GM12878 (cell line): ENCODE results near the gene BBX. TPM values are rescaled to one million over a fixed set of nuclear protein-coding genes. Genes with fewer than 3 reads are reported as not detected.

Experiments used
- ATAC-seq: fragments of 200-7000 bp; cut with Tn5 transposase; 3 replicates; pipeline ENCODE4 v1.9.1; 2020; ENCODE audit warnings: mild to moderate bottlenecking, moderate library complexity
- BruUV-seq: library from RNA; stranded (reverse); fragments of 400-500 nt; replicated peaks from 2 replicates; lab custom pipeline; 2021; lab: Mats Ljungman, UMichigan
- CTCF ChIA-PET: fragments of 300-600 bp; sonication (Branson Sonifier 250); formaldehyde crosslinking; extraction: SDS; loops from one replicate; lab custom pipeline; 2021; ENCODE audit warnings: inconsistent platforms; lab: Yijun Ruan, JAX
- POLR2A ChIA-PET: fragments of 350-600 bp; formaldehyde crosslinking; extraction: SDS; loops from one replicate; lab custom pipeline; 2021; ENCODE audit warnings: inconsistent platforms; lab: Charles Lee
- RAD21 ChIA-PET: fragments of 300-600 bp; sonication (Branson Sonifier 250); formaldehyde crosslinking; loops from one replicate; lab custom pipeline; 2023; ENCODE audit warnings: antibody characterized with exemption; ENCODE audit not compliant: unreplicated experiment; lab: Charles Lee
- SMC1A ChIA-PET: fragments of 300-600 bp; sonication (Branson Sonifier 250); formaldehyde crosslinking; loops from one replicate; lab custom pipeline; 2023; ENCODE audit not compliant: unreplicated experiment, uncharacterized antibody; lab: Charles Lee
- DNase-seq: peaks from one replicate; pipeline ENCODE4 v3.0.0-alpha.2; 2011; ENCODE audit warnings: low read depth, low spot score
- FAIRE-seq: peaks from 3 replicates; lab custom pipeline; 2011; peaks lifted over from hg19 to GRCh38; lab: Jason Lieb, UNC
- H2AFZ ChIP-seq: 2 replicates; pipeline ENCODE4 v1.6.0; 2011; ENCODE audit warnings: low read depth, low read length, control low read depth; ENCODE audit not compliant: control insufficient read depth
- H3K27ac ChIP-seq: 2 replicates; pipeline ENCODE4 v1.5.1; 2011; ENCODE audit warnings: control low read depth; ENCODE audit not compliant: control insufficient read depth, insufficient read depth
- H3K27me3 ChIP-seq, 2 experiments: replicated peaks in 1 of 2; 2 replicates each; pipeline versions ENCODE4 v1.6.0 to v1.6.1; 2011; ENCODE audit warnings: low read length in 1 of 2; ENCODE audit not compliant: control insufficient read depth in 2 of 2, insufficient read depth in 2 of 2
- H3K36me3 ChIP-seq, 2 experiments: 2 replicates each; pipeline ENCODE4 v1.5.1; 2011; ENCODE audit warnings: low read length in 1 of 2; ENCODE audit not compliant: control insufficient read depth in 2 of 2, insufficient read depth in 2 of 2
- H3K4me1 ChIP-seq: 2 replicates; pipeline ENCODE4 v1.6.1; 2011; ENCODE audit warnings: mild to moderate bottlenecking, low read length, moderate library complexity, mixed read lengths; ENCODE audit not compliant: control insufficient read depth, insufficient read depth
- H3K4me2 ChIP-seq: 2 replicates; pipeline ENCODE4 v1.6.0; 2011; ENCODE audit warnings: control low read depth; ENCODE audit not compliant: control insufficient read depth, insufficient read depth
- H3K4me3 ChIP-seq: fragments of 200-600 bp; sonication (generic); 2 replicates; pipeline ENCODE4 v1.5.1; 2016
- H3K79me2 ChIP-seq: 2 replicates; pipeline ENCODE4 v1.6.0; 2011; ENCODE audit warnings: low read length; ENCODE audit not compliant: control insufficient read depth, insufficient read depth
- H3K9ac ChIP-seq: 2 replicates; pipeline ENCODE4 v1.8.0; 2011; ENCODE audit warnings: low read length, control low read depth, mixed read lengths; ENCODE audit not compliant: control insufficient read depth, insufficient read depth
- H3K9me3 ChIP-seq: replicated peaks from 3 replicates; pipeline ENCODE4 v1.5.1; 2011; ENCODE audit warnings: mild to moderate bottlenecking, low read length; ENCODE audit not compliant: control insufficient read depth, insufficient read depth
- H4K20me1 ChIP-seq: 2 replicates; pipeline ENCODE4 v1.6.0; 2011; ENCODE audit not compliant: control insufficient read depth, insufficient read depth
- BCL3 ChIP-seq: IDR thresholded peaks from 2 replicates; pipeline ENCODE4 v1.6.1; 2011; ENCODE audit warnings: borderline replicate concordance, low read depth, mild to moderate bottlenecking, moderate library complexity, low read length; ENCODE audit not compliant: insufficient read depth, poor library complexity, severe bottlenecking
- CREM ChIP-seq: IDR thresholded peaks from 2 replicates; pipeline ENCODE4 v1.6.1; 2014; ENCODE audit warnings: antibody characterized with exemption, low read depth
- GABPA ChIP-seq: IDR thresholded peaks from 2 replicates; pipeline ENCODE4 v1.6.1; 2014; ENCODE audit warnings: antibody characterized with exemption, low read depth, mild to moderate bottlenecking, inconsistent platforms
- HDGF ChIP-seq: fragments of 450-650 bp; IDR thresholded peaks from 2 replicates; pipeline ENCODE4 v1.6.1; 2016; ENCODE audit warnings: antibody characterized with exemption
- NFYA ChIP-seq: IDR thresholded peaks from 2 replicates; pipeline ENCODE4 v1.6.1; 2011; ENCODE audit warnings: low read depth, mild to moderate bottlenecking, low read length, improper control_type of control experiment, borderline replicate concordance
- RUNX3 ChIP-seq: IDR thresholded peaks from 2 replicates; pipeline ENCODE4 v1.6.1; 2012; ENCODE audit warnings: low read length, inconsistent platforms
- ZBTB40 ChIP-seq: fragments of 450-650 bp; IDR thresholded peaks from 2 replicates; pipeline ENCODE4 v1.6.1; 2016; ENCODE audit warnings: mild to moderate bottlenecking, moderate library complexity, borderline replicate concordance
- ZNF592 ChIP-seq: fragments of 450-650 bp; IDR thresholded peaks from 2 replicates; pipeline ENCODE4 v1.6.1; 2017; ENCODE audit warnings: mild to moderate bottlenecking, moderate library complexity
- ZNF622 ChIP-seq: fragments of 450-650 bp; IDR thresholded peaks from 2 replicates; pipeline ENCODE4 v1.6.1; 2017; ENCODE audit warnings: mild to moderate bottlenecking, inconsistent platforms
- WGBS: methylation state at CpG from one replicate; pipeline ENCODE4 v1.1.6; 2016; ENCODE audit warnings: low lambda C conversion rate; ENCODE audit not compliant: insufficient replicate concordance, insufficient coverage; ENCODE audit errors: missing lambda C conversion rate; 5-methylcytosine and 5-hydroxymethylcytosine counted together
- in situ Hi-C: fragments of 300-500 bp; cut with MboI; formaldehyde crosslinking; loops from 9 replicates; pipeline ENCODE4 v1.14.3; 2018; ENCODE audit warnings: mixed read lengths
- intact Hi-C: fragments of 100-400 bp; cut with micrococcal nuclease; formaldehyde crosslinking; loops from one replicate; pipeline ENCODE4 v1.14.2; 2022; ENCODE audit not compliant: unreplicated experiment
- polyA plus RNA-seq, 11 experiments: library from polyadenylated mRNA; depleted of rRNA in 4 of 11; unstranded in 6 of 11; stranded (reverse) in 5 of 11; fragments of >200 nt; fragmentation: Nextera tagmentation in 4 of 11; fragmentation: Illumina TruSeq in 1 of 11; extraction: Ambion mirVana in 4 of 11; extraction: Trizol in 1 of 11; gene quantifications; 1 replicate in 1 of 11; 2 replicates in 10 of 11; pipeline versions ENCODE4 v1.2.1 to v1.2.3, GENCODE V29; 2011 to 2016; ENCODE audit warnings: inconsistent platforms in 2 of 11, missing spikeins in 2 of 11, low read depth in 1 of 11
- total RNA-seq, 4 experiments: library from RNA; depleted of rRNA in 3 of 4; stranded (reverse); fragments of >200 nt in 3 of 4; fragmentation: Illumina TruSeq in 1 of 4; extraction: Trizol in 1 of 4; gene quantifications; 2 replicates each; pipeline versions ENCODE4 v1.2.1 to v1.2.3, GENCODE V29; 2013 to 2021

Gene BBX
- total and polyA plus RNA-seq, 10 of the 15 experiments (the other 5 are each of a cell fraction or from before 2014, with no cell fraction given): 13.3 to 38.5 (median 32.0) TPM

GRCh38 chr3:107781253-107781652, 258.5 kb downstream of the BBX start (continued):
- TF ChIP-seq ZBTB40: no peak
- no peak for TF ChIP-seq CREM

- no peak overlapping the region for H3K4me3 ChIP-seq
- no peaks in the 10 kb centered on the region for H3K9me3 ChIP-seq
- H3K27ac ChIP-seq: no peak overlapping the region
- intact Hi-C loops: no loop called here
- H3K27me3 ChIP-seq: no peaks in the 10 kb centered on the region
- ATAC-seq (no peak), FAIRE-seq (no peak), DNase-seq (no peak)
- no peaks in the 10 kb centered on the region for H3K79me2 ChIP-seq
- WGBS: 95% methylated on average over 2 of the region's 2 CpGs
- in situ Hi-C loops: no loop called here
- H3K4me2 ChIP-seq: no peak overlapping the region
- ChIA-PET SMC1A (interaction anchor here (1.1 kb wide), 1 partner anchor 45 kb away, joined by 3 read pairs; no protein-coding TSS in a partner anchor), POLR2A (no interaction called here), RAD21 (no interaction called here), CTCF (interaction anchor here (1.0 kb wide), 1 partner anchor 105 kb away, joined by 3 read pairs; no protein-coding TSS in a partner anchor)
- no peaks in the 10 kb centered on the region for H3K4me1 ChIP-seq
- no TSS peak for BruUV-seq
- no peaks in the 10 kb centered on the region for H4K20me1 ChIP-seq
- H2AFZ ChIP-seq: no peak overlapping the region
- H3K9ac ChIP-seq: no peak overlapping the region
- H3K36me3 ChIP-seq: peaks cover 0 to 5% of the 10 kb centered on the region in 2 experiments; a peak in 2 of 4 replicates
- TF ChIP-seq HDGF: no peak
- no peak for TF ChIP-seq NFYA
- TF ChIP-seq ZNF592: no peak
- no peak for TF ChIP-seq RUNX3
- no peak for TF ChIP-seq BCL3
- TF ChIP-seq GABPA: no peak
- no peak for TF ChIP-seq ZNF622
Measured at GRCh38 chr3:107782054-107782453, 259.3 kb downstream of the BBX start.
